ENCODE measurements around the gene ZC3H7A. TPM values are rescaled to one million over a fixed set of nuclear protein-coding genes. Genes with fewer than 3 reads are reported as not detected.
A peak's percentile ranks its signal among the peaks of the same experiment; 100 is the strongest.

ZC3H7A gene
- total and polyA plus RNA-seq, 2 of the 4 experiments (the other 2 are of a cell fraction) = 22.2 to 53.9 TPM

- H3K4me1 ChIP-seq (ENCODE audit: control insufficient read depth, insufficient read depth, low read length) = peaks cover 14% of the 10 kb centered on the region
- peak overlapping the region; percentile 26; the same call in 1 of the 2 replicates for H3K9ac ChIP-seq (ENCODE audit: low read depth, low read length)
- BruUV-seq (replicated peaks) = no TSS peak
- H3K79me1 ChIP-seq (ENCODE audit: low read depth in 1 of 2, low read length in 2 of 2) = peaks cover 17 to 65% of the 10 kb centered on the region in 2 experiments
- peak overlapping the region; percentile 36; the same call in 1 of the 2 replicates for H3K23ac ChIP-seq (ENCODE audit: low read depth, low read length)
- no peak overlapping the region for H2BK15ac ChIP-seq (ENCODE audit: low read depth, low read length)
- DNase-seq = no peak
- H2AFZ ChIP-seq (replicated peaks; ENCODE audit: low read length, poor library complexity) = no peak overlapping the region
- H4K20me1 ChIP-seq (ENCODE audit: insufficient read depth, low read length) = peaks cover 47% of the 10 kb centered on the region
- H4K8ac ChIP-seq (ENCODE audit: low read depth in 2 of 2, low read length in 2 of 2) = no peak overlapping the region
- H3K56ac ChIP-seq (ENCODE audit: extremely low read depth, insufficient read depth, low read length) = no peak overlapping the region
- no peak for ATAC-seq (ENCODE audit: low read depth)
- no peak overlapping the region for H2AK9ac ChIP-seq (replicated peaks; ENCODE audit: low read depth, low read length, poor library complexity)
- H3K4ac ChIP-seq (ENCODE audit: low read depth, low read length) = no peak overlapping the region
- no peaks in the 10 kb centered on the region for H3K9me3 ChIP-seq (ENCODE audit: control insufficient read depth, insufficient read depth, low read length)
- no peak overlapping the region for H3K14ac ChIP-seq (replicated peaks; ENCODE audit: low read depth, low read length)
- no peak overlapping the region for H2BK20ac ChIP-seq (ENCODE audit: low read depth, low read length)
- intact Hi-C loops (cut with micrococcal nuclease) (no loop called here), in situ Hi-C loops (cut with MboI; ENCODE audit: low sequenced_read_pairs) (no loop called here), dilution Hi-C loops (cut with HindIII; ENCODE audit: low sequenced_read_pairs, unreplicated experiment) (no loop called here)
- peaks cover 8% of the 10 kb centered on the region for H3K9me1 ChIP-seq (ENCODE audit: insufficient read depth, low read length)
- H3K27me3 ChIP-seq (ENCODE audit: control insufficient read depth, insufficient read depth, low read length) = no peaks in the 10 kb centered on the region
- H3K4me2 ChIP-seq (ENCODE audit: low read depth, low read length) = peak overlapping the region; percentile 92
- TF ChIP-seq ELK1 (IDR thresholded peaks at IDR 0.05; ENCODE audit: borderline replicate concordance, low read depth, low read length) = no peak
- no peak for TF ChIP-seq FOS (IDR thresholded peaks at IDR 0.05; ENCODE audit: low read depth, low read length)
- CTCF ChIA-PET = interaction anchor here (1.2 kb wide), 1 partner anchor 344 kb away, joined by 3 read pairs; no protein-coding TSS in a partner anchor
- no peak overlapping the region for H4K91ac ChIP-seq (ENCODE audit: insufficient read depth, low read depth, low read length)
- H3K27ac ChIP-seq (ENCODE audit: insufficient read depth, low read length) = no peak overlapping the region
- no peak overlapping the region for H2BK5ac ChIP-seq (ENCODE audit: low read depth, low read length, poor library complexity, severe bottlenecking)
- no peak overlapping the region for H3K18ac ChIP-seq (ENCODE audit: low read depth, low read length)
- peaks cover 8% of the 10 kb centered on the region for H3K36me3 ChIP-seq (ENCODE audit: control insufficient read depth, insufficient read depth, low read length)
- no peak overlapping the region for H2AK5ac ChIP-seq (ENCODE audit: low read depth, low read length)
- H4K5ac ChIP-seq (ENCODE audit: low read depth, low read length) = no peak overlapping the region
- peak overlapping the region; percentile 16; the same call in 1 of the 2 replicates for H3K4me3 ChIP-seq (ENCODE audit: insufficient read depth, low read depth, low read length)
- no peak overlapping the region for H2BK120ac ChIP-seq (ENCODE audit: low read depth, low read length)
- no CpG with 5 or more reads among the region's 3 CpGs for WGBS, 2 experiments (ENCODE audit: extremely low coverage in 2 of 2, insufficient read length in 1 of 2)
- POLR2A ChIA-PET (ENCODE audit: unreplicated experiment) = no interaction called here
These were observed 56.5 kb downstream of the ZC3H7A start for GRCh38 chr16:11740567-11740966.

Data from IMR-90 (cell line).